ENCODE data around the gene KIF18A.

Gene KIF18A

DNA sequence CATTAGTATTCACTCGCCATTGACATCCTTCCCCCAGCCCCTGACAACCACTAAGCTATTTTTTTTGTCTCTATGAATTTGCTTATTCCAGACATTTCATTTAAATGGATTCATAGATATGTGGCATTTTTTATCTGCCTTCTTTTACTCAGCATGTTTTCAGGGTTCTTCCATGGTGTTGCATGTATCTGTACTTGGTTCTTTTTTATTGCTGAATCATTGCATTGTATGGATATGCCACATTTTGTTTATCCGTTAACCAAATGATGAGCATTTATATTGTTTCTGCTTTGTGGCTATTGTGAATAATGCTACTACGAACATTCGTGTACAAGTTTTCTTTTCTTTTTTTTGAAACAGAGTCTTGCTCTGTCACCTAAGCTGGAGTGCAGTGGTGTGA lies 6.2 kb upstream of the KIF18A start:
- TF ChIP-seq EZH2phosphoT487 (IDR thresholded peaks at IDR 0.05; ENCODE audit: low read length): no peak
- TF ChIP-seq, protein P1, sequence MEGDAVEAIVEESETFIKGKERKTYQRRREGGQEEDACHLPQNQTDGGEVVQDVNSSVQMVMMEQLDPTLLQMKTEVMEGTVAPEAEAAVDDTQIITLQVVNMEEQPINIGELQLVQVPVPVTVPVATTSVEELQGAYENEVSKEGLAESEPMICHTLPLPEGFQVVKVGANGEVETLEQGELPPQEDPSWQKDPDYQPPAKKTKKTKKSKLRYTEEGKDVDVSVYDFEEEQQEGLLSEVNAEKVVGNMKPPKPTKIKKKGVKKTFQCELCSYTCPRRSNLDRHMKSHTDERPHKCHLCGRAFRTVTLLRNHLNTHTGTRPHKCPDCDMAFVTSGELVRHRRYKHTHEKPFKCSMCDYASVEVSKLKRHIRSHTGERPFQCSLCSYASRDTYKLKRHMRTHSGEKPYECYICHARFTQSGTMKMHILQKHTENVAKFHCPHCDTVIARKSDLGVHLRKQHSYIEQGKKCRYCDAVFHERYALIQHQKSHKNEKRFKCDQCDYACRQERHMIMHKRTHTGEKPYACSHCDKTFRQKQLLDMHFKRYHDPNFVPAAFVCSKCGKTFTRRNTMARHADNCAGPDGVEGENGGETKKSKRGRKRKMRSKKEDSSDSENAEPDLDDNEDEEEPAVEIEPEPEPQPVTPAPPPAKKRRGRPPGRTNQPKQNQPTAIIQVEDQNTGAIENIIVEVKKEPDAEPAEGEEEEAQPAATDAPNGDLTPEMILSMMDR (IDR thresholded peaks at IDR 0.05; ENCODE audit: low read length): no peak
- no peak for TF ChIP-seq EZH2 (optimal IDR thresholded peaks at IDR 0.05; ENCODE audit: low read depth, low read length)
- H3K9me2 ChIP-seq (replicated peaks; ENCODE audit: insufficient read depth, low read length): no peaks in the 10 kb centered on the region
- no peak overlapping the region for H3K4me2 ChIP-seq (ENCODE audit: low read depth, low read length)
- H3K9ac ChIP-seq (ENCODE audit: low read length): no peak overlapping the region
- no peak overlapping the region for H3K27ac ChIP-seq (ENCODE audit: low read length)
- H3K4me3 ChIP-seq (ENCODE audit: low read length): no peak overlapping the region
- H3K4me1 ChIP-seq (ENCODE audit: low read length): peaks cover 12% of the 10 kb centered on the region
- H3K79me2 ChIP-seq (ENCODE audit: low read length): peaks cover 44% of the 10 kb centered on the region
- no peak overlapping the region for H2AFZ ChIP-seq (ENCODE audit: low read length)
- no peaks in the 10 kb centered on the region for H3K27me3 ChIP-seq (replicated peaks; ENCODE audit: insufficient read depth, low read length)
- H3F3A ChIP-seq (ENCODE audit: insufficient read depth, low read length): peaks cover 9% of the 10 kb centered on the region; the same call in 1 of the 2 replicates
- DNase-seq: no peak
- H3K9me3 ChIP-seq (replicated peaks; ENCODE audit: insufficient read depth, low read length): no peaks in the 10 kb centered on the region
- no peaks in the 10 kb centered on the region for H3K36me3 ChIP-seq (replicated peaks; ENCODE audit: insufficient read depth, low read length)
- H4K20me1 ChIP-seq (ENCODE audit: insufficient read depth, low read length): no peaks in the 10 kb centered on the region

DNA sequence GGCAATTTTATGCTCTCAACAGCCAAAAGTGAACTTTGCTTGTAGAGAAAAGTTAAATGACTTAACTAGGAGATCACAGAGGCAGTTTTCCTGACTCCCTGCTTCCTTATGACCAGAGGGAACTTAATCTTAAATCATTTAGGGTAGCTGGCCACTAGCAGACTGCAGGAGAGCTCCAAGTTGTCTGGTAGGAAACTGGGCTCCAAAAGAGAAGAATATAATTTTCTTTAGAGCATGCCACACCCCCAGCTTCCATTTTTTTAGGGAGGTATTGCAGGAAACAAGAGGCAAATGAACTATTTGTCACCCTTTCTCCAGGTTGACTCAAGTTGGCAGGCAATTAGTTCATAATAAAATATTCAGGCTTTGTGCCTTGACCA lies 2.9 kb upstream of the KIF18A start:
- no peaks in the 10 kb centered on the region for H3K9me3 ChIP-seq (replicated peaks; ENCODE audit: insufficient read depth, low read length)
- H3K4me3 ChIP-seq (ENCODE audit: low read length): peak overlapping the region; percentile 79
- no peaks in the 10 kb centered on the region for H3K36me3 ChIP-seq (replicated peaks; ENCODE audit: insufficient read depth, low read length)
- peak overlapping the region; percentile 76 for H3K27ac ChIP-seq (ENCODE audit: low read length)
- H3K9me2 ChIP-seq (replicated peaks; ENCODE audit: insufficient read depth, low read length): no peaks in the 10 kb centered on the region
- TF ChIP-seq EZH2 (optimal IDR thresholded peaks at IDR 0.05; ENCODE audit: low read depth, low read length): no peak
- TF ChIP-seq EZH2phosphoT487 (IDR thresholded peaks at IDR 0.05; ENCODE audit: low read length): no peak
- TF ChIP-seq, protein P1 (IDR thresholded peaks at IDR 0.05; ENCODE audit: low read length): no peak
- H3K9ac ChIP-seq (ENCODE audit: low read length): peak overlapping the region; percentile 86
- peaks cover 19% of the 10 kb centered on the region for H3F3A ChIP-seq (ENCODE audit: insufficient read depth, low read length)
- H3K4me2 ChIP-seq (ENCODE audit: low read depth, low read length): peak overlapping the region; percentile 81
- H3K79me2 ChIP-seq (ENCODE audit: low read length): peaks cover 64% of the 10 kb centered on the region
- H4K20me1 ChIP-seq (ENCODE audit: insufficient read depth, low read length): no peaks in the 10 kb centered on the region
- H3K4me1 ChIP-seq (ENCODE audit: low read length): peaks cover 20% of the 10 kb centered on the region
- peak overlapping the region; percentile 71 for H2AFZ ChIP-seq (ENCODE audit: low read length)
- H3K27me3 ChIP-seq (replicated peaks; ENCODE audit: insufficient read depth, low read length): no peaks in the 10 kb centered on the region
- no peak for DNase-seq

DNA sequence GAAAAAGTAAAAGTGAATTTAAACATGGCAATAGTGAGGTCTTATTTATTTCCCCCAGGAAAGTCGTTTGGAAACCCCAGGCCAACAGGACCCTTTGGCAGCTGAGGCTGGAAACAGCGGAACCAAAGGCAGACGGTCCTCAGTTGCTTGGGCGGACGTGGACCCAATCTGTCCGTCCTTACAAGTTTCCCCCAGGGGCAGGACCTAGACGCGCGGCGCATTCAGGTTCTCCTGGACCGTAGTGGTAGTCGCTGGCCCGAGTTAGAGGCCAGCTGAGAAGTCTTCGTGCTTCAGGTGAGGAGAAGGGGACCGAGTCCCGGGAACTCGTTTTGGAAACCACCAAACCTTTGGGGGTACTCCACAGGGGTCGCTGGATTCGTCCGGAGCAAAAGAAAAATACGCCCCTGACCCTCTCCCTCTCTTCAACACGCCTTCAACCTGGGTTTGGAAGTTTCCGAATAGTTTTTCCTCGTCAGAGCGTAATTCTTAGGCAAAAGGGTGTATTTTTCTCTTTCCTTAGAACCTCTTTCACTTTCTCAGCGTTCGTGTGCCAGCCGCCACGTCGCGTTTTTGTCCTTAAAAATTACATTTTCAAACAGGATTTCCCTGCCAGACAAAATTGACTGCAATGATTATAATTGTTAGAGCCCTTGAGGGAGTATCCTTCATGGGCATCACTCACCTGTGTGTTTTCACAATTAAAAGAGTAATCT lies 2.3 kb upstream of the KIF18A start:
- Histone ChIP-seq H3K9me3 (replicated peaks; ENCODE audit: insufficient read depth, low read length) (no peaks in the 10 kb centered on the region), H4K20me1 (ENCODE audit: insufficient read depth, low read length) (no peaks in the 10 kb centered on the region), H3K27ac (ENCODE audit: low read length) (peak overlapping the region; percentile 76), H3K27me3 (replicated peaks; ENCODE audit: insufficient read depth, low read length) (no peaks in the 10 kb centered on the region), H3K36me3 (replicated peaks; ENCODE audit: insufficient read depth, low read length) (no peaks in the 10 kb centered on the region), H3F3A (ENCODE audit: insufficient read depth, low read length) (peaks cover 19% of the 10 kb centered on the region), H3K79me2 (ENCODE audit: low read length) (peaks cover 70% of the 10 kb centered on the region), H2AFZ (ENCODE audit: low read length) (peak overlapping the region; percentile 71), H3K4me2 (ENCODE audit: low read depth, low read length) (peak overlapping the region; percentile 81), H3K4me1 (ENCODE audit: low read length) (peaks cover 24% of the 10 kb centered on the region), H3K4me3 (ENCODE audit: low read length) (peak overlapping the region; percentile 79), H3K9me2 (replicated peaks; ENCODE audit: insufficient read depth, low read length) (no peaks in the 10 kb centered on the region), H3K9ac (ENCODE audit: low read length) (peak overlapping the region; percentile 86)
- DNase-seq: peak; percentile 76
- TF ChIP-seq EZH2 (optimal IDR thresholded peaks at IDR 0.05; ENCODE audit: low read depth, low read length): no peak
- TF ChIP-seq, protein P1 (IDR thresholded peaks at IDR 0.05; ENCODE audit: low read length): no peak
- no peak for TF ChIP-seq EZH2phosphoT487 (IDR thresholded peaks at IDR 0.05; ENCODE audit: low read length)

All from MM.1S (cell line).